ENCODE measurements around the gene APOA1.
A peak's percentile ranks its signal among the peaks of the same experiment; 100 is the strongest.
"Not testable (repeated sequence)": the region's sequence is repeated elsewhere in the genome, so short reads cannot be mapped to it uniquely, and the experiment has no call there.

The APOA1 gene

GRCh38 chr11:116857316-116857715, 19.9 kb upstream of the APOA1 start:
- DNase-seq: no peak

DNA sequence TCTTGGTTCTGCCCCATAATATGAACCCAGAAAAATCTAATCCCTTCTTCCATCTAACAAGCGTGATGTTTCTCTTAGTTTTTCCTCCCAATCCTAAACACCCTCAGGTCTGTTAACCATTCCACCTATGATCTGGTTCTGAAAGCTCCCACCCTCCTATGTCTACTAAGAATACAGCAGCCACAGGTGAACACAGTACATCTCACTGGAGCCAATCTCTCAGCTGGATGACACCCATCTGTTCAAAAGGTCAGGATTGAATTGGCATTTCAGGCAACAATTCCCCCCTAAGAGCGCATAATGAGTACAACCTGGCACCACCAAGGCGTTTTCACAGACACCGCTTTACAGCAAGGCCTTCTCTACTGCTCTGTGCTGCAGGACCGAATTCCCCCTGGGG, 19.0 kb upstream of the APOA1 start:
- no peak for DNase-seq

DNA sequence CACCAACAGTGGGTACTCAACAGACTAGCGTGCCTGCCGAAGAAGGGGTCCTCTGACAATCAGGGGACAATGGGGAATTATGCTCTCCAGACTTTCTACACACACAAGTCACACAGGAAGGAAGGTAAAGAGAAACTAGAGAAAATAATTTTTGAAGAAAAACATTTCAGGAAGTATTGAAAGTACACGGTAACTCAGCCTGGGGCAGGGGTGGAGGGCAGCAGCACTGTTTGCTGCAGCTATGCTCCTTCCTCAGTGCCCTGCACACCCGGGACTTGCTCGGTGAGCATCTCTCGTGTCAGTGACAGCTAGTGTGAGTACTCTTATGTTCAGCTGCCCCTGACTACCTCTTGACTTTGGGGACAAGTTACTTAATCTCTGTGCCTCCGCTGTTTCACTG, 18.0 kb upstream of the APOA1 start:
- DNase-seq: no peak

DNA sequence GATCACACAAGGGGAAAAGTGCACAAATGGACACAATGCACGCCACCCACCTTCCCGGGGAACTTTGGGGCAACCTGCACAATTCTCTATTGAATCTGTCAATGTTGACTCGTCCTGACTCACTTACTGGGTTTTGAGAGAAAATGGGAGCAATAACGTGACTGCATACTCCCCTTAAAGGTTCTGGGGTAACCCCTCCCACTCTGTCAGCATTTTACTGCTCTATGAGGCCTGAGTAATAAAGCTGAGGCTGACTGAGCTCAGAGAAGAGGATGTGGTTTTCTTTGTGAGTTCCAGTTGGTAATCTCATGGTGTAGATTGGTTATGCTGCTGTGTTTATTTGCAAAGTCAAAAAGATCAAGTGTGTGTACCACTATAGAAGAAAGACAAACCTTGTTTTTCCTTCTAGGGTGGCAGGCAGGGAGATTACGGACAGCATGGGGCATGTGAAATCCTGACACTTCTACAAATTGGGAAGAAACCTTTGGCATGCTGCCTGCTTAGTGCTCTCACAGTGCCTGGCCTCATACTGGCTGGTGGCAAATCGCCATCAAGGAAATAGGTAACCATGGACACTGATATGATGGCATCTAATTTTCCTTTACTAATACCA, 16.1 kb upstream of the APOA1 start:
- no peak for DNase-seq

DNA sequence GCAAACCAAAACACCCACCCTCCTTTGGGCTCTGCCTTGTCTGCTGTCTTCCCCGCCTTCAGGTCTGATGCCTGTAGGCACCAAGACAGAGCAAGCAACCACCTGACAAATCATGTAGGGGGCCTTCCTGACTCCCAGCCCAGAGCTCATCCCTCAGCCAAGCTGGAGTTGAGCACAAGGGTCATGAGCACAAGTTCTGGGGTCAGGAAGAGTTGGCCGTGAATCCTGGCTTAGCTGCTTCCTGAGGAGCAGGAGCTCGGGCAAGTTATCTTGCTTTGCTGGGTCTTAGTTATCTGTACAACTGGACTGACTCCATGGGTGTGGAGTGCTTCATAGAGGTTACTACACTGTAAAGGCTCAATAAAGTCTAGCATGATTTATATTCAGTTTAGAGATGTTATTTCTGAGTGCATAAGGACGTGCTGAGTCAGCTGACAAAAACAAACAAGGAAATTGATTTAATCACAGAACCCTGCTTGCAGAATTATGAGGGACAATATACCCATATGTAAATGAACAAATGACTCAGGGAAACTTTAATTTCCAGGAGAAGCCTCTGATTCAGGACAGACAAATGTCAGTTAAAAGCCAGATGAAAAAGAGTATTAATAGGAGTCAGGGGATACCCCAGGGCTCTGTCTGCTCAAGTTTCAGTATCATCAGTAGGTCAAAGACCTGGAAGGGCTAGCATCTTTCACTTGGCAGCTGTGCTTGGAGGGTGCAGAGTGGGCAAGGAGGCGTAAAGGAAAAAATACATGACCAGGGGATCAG, 15.0 kb upstream of the APOA1 start:
- DNase-seq: no peak

- no peak for DNase-seq
Measured at GRCh38 chr11:116851626-116852025, 14.2 kb upstream of the APOA1 start.

DNA sequence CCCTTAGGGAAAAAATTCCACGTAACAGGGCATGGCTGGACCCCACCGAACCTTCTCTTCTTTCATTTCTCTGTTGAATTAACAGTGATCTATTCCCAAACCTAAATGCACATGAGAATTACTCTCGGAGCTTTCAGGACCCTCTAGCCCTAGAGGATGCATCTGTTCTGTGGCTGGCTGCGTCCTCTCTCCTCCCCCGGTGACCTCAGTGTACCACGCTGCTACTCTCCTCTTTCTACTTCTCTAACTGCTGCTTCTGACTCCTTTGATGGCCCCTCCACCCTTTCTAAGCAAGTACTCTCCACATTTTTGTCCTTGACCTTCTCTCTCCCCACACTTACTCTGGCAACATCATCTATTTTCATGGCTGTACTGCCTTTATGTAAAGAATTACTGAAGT, 12.1 kb upstream of the APOA1 start:
- no peak for DNase-seq

DNA sequence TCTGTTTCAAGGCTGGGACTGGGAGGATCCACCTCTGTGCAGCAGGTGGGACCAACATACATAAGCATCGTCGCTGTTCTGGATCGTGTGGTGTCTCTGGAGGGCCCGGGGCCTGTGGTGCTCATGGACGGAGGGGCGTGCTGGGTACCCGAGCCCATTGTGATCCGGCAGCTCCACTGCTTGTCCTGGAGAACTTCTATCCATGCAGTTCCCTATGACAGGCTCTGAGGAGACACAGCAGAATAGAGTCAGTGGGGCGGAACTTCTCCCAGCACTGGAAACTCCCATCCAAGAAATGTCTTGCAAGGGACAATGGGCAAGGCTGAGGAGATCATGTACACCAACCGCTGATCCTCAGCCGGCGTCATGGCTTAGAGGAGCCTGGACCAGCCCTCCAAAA, 11.6 kb upstream of the APOA1 start:
- no peak for DNase-seq

DNA sequence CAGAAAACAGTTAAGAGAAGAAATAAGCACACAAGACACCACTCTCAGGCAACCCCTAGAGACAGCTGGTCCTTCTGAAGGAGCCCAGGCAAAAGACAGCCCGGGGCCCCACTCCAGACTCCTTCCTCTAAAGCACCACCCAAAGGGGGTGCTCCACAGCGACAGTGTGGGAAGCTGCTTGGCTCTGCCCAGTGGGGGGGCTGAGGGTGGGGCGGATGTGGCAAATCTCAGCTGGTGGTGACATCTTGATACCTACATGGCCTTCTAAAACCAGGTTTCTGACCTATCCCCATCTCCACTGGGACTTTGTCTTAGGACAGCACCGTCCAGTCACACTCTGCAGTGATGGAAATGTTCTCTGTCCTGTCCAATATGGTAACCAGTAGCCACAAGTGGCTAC, 10.2 kb upstream of the APOA1 start:
- DNase-seq: no peak

GRCh38 chr11:116844722-116845121, 7.3 kb upstream of the APOA1 start:
- DNase-seq: no peak

DNA sequence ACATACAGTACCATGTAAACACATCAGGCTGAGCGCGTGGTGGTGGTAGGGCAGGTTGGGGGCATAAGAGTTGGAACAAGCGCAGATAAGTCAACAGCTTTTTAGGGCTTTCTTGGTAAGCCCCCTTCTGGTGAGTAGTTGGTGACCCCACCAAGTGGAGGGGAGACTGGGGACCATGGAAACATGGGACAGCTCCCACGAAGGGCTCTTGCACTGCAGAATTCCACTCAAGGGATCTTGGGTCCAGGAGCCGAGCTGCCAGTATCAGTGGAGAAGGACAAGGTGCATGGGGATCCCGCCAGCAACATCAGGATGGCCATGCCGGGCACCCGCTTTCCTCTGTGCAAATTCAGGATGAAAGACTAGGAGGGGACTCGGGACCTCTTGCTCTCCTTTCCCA, 6.2 kb upstream of the APOA1 start:
- no peak for DNase-seq

GRCh38 chr11:116842909-116843308, 5.5 kb upstream of the APOA1 start:
- DNase-seq: no peak

GRCh38 chr11:116842117-116842516, 4.7 kb upstream of the APOA1 start:
- DNase-seq: no peak

DNA sequence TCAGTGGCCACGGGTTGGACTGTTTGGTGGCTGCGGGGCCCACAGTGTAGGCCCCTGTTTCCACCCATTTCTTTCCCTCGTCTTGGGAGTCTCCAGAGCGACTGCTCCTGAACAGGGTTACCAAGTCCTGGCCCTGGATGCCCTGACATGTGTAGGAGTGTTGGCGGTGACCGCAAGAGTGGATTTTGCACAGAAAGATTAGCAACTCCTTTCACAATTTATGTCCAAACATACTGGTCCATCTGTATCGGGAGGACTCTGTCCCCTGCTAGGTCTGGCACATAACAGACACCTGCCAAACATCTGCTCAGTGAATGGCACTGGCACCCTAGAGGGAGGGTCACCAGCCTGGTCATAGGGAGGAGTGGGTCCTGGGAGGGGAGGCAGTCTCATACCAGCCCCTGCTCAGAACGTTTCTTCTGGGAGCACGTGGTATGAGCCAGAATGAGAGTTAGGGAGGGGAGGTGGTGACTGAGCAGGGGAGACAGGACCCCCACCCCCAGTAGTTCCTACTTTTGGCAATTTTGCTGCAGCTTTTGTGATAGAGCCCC, 3.4 kb upstream of the APOA1 start:
- DNase-seq: no peak

GRCh38 chr11:116840224-116840745, 2.9 kb upstream of the APOA1 start:
- DNase-seq: no peak

DNA sequence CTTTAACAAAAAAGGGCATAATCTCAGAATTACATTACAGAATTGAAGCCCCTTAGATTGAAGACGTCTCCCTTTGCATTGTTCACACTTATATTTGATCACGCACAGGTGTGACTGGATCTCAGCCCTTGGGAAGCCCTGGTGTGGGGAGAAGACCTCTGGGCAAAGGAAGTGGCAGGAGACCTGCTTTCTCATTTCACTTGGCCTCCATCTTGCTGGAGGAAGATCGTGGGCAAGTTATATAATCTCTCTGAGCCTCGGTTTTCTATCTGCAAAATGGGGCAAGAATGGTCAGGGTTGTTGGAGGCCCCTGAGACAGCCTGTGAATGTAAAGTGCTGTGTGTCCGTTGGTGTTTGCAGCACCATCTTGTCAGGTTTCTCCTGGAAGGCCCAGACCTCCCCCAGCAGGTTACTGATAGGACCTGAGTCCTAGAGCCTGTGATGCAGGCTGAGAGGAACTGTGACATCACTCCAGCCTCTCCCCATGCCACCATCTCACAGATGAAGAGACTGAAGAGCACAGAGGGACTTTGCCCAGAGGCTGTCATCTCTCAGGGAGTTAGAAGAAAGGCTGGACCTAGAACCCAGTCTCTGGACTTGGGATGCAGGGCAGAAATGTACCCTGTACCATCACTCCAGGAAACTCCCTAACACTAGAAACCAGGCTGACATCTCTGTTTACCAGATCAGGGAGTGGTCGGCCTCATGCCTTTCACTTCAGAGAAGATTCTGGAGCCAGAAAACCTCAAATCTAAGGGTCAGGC, 1.1 kb upstream of the APOA1 start:
- DNase-seq: no peak

- no peak for DNase-seq
Measured at GRCh38 chr11:116836632-116836991, 810 bp downstream of the APOA1 start.

DNA sequence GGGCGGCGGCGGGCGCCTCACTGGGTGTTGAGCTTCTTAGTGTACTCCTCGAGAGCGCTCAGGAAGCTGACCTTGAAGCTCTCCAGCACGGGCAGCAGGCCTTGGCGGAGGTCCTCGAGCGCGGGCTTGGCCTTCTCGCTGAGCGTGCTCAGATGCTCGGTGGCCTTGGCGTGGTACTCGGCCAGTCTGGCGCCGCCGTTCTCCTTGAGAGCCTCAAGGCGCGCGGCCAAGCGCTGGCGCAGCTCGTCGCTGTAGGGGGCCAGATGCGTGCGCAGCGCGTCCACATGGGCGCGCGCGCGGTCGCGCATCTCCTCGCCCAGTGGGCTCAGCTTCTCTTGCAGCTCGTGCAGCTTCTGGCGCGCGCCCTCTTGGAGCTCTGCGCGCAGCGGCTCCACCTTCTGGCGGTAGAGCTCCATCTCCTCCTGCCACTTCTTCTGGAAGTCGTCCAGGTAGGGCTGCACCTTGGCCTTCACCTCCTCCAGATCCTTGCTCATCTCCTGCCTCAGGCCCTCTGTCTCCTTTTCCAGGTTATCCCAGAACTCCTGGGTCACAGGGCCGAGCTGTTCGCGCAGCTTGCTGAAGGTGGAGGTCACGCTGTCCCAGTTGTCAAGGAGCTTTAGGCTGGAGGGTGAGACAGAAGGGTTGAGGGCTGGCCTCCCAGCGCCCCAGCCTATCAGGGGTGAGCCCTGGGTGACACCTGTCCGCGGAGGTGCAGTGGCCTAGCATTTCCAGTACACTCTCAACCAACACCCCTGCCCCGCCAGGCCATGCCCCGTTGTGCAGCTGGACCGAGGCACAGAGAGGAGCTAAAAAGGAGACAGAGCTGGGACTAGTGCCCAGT, 1.4 kb downstream of the APOA1 start:
- peak; percentile 89 for DNase-seq

DNA sequence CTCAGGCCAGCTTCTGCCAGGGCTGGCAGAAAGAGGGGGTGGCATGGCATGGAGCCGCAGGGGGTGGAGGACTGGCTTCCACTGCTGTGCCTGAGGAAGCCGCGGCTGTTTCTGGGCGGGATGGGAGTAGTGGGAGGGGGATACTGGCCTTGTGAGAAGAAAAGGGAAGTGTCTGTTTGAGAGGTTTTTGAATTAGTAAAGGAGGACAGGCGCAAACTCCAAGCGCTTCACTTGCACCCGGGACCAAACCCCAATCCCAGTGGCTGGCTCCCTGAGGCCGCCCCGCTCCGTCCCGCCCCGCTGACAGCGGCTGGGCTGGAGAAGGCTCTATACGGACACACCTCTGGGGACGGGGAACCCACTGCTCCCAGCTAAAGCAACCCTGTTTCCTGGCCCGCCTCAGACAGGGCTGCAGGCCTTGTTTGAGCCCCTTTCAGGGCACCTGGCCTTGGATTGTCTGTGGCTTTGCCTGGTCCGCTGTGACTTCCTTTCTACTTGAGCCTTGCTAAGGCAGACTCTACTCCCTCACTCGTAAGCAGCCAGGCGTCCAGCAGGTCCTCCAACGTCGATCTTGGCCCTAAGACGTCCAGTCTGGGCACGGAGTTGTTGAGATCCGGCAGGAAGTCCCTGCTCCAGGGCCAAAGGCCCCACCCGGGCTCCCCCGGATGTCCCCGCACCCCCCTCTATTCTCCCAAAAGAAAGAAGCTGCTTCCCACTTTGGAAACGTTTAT, 2.2 kb downstream of the APOA1 start:
- peak; percentile 55 for DNase-seq

GRCh38 chr11:116834535-116835041, 2.8 kb downstream of the APOA1 start:
- DNase-seq: not testable (repeated sequence)

GRCh38 chr11:116833816-116834534, 3.4 kb downstream of the APOA1 start:
- DNase-seq: no peak
